Body of pancreas (tissue), 4 donors: ENCODE data around the gene RAPGEF1. TPM values are rescaled to one million over a fixed set of nuclear protein-coding genes. Genes with fewer than 3 reads are reported as not detected.
A peak's percentile ranks its signal among the peaks of the same experiment; 100 is the strongest.

ENCODE experiments used
- ATAC-seq: fragments of 150-250 bp; one replicate; pipeline ENCODE4 v1.9.1; 2016
- DNase-seq, 4 donors: peaks; one replicate each; pipeline ENCODE4 v3.0.0-alpha.2; 2019
- H3K27ac ChIP-seq, 4 donors: fragments of 200-600 bp; sonication (generic); 1 replicate in 3 of 4; 2 replicates in 1 of 4; pipeline versions ENCODE4 v1.5.1 to v1.6.1; 2016 to 2019; ENCODE audit warnings: mild to moderate bottlenecking in 1 of 4, mixed read lengths in 1 of 4, moderate library complexity in 1 of 4
- H3K27me3 ChIP-seq, 2 donors: fragments of 200-600 bp; sonication (generic); one replicate each; pipeline ENCODE4 v1.6.0; 2016; ENCODE audit warnings: mild to moderate bottlenecking in 1 of 2
- H3K36me3 ChIP-seq, 2 donors: fragments of 200-600 bp; sonication (generic); replicated peaks in 1 of 2; 2 replicates each; pipeline ENCODE4 v1.5.1; 2016; ENCODE audit warnings: low read depth in 2 of 2; ENCODE audit not compliant: insufficient read depth in 1 of 2
- H3K4me1 ChIP-seq: fragments of 200-600 bp; sonication (generic); one replicate; pipeline ENCODE4 v1.6.0; 2016
- H3K4me3 ChIP-seq, 2 donors: fragments of 200-600 bp; sonication (generic); 1 replicate in 1 of 2; 2 replicates in 1 of 2; pipeline ENCODE4 v1.5.1; 2016 to 2019
- H3K9me3 ChIP-seq, 3 donors: fragments of 200-600 bp; sonication (generic); 1 replicate in 2 of 3; 2 replicates in 1 of 3; pipeline ENCODE4 v1.5.1; 2016
- POLR2A ChIP-seq, 3 donors: fragments of 450-650 bp; IDR thresholded peaks; one replicate each; pipeline ENCODE4 v1.6.1; 2016; ENCODE audit warnings: antibody characterized with exemption in 3 of 3, mild to moderate bottlenecking in 2 of 3
- WGBS, 2 donors: methylation state at CpG; one replicate each; pipeline ENCODE4 v1.1.5; 2017; 5-methylcytosine and 5-hydroxymethylcytosine counted together
- intact Hi-C: fragments of 100-400 bp; cut with DNase I; formaldehyde crosslinking; loops from one replicate; pipeline ENCODE4 v1.15.1; 2023
- total RNA-seq, 2 donors: library from RNA; depleted of rRNA; stranded (reverse); fragments of >200 nt; gene quantifications; one replicate each; pipeline ENCODE4 v1.1.0, GENCODE V29; 2016
- TF ChIP-seq, protein P1 (sequence below), 7 experiments: fragments of 450-650 bp in 4 of 7; fragments of 200-600 bp in 3 of 7; sonication (generic) in 3 of 7; IDR thresholded peaks; one replicate each; pipeline ENCODE4 v1.5.1; 2016 to 2019; ENCODE audit warnings: antibody characterized with exemption in 7 of 7

RAPGEF1 gene
- total RNA-seq, 2 donors from 2014 or later = 30.1 to 70.5 TPM

DNA sequence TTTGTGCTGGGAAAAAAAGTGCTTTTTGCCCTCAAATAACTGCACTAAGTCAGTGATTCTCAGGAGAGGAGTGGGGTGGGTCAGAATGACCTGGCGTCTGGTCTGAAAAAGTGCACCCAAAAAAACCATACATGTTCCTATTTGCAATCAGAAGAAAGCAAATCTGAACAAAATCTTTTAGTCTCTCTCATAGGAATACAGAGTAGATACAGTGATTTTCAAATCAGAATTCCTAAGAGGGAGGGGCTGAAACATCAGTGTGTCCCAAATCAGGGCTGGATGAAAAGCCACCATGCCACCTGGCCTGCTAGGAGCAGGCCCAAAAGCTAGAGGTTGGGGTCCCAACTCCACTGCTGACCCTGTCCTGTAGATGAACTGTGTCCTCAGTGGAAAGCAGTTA lies 66.8 kb downstream of the RAPGEF1 start:
- intact Hi-C loops = no loop called here
- Histone ChIP-seq H3K9me3 (no peaks in the 10 kb centered on the region), H3K4me3 (no peak overlapping the region), H3K27ac (peak overlapping the region in 1 of 4 donors; percentile 28), H3K4me1 (peaks cover 45% of the 10 kb centered on the region), H3K27me3 (no peaks in the 10 kb centered on the region), H3K36me3 (no peaks in the 10 kb centered on the region)
- 87 to 91% methylated on average over 1 of the region's 1 CpG for WGBS, 2 donors
- ATAC-seq (no peak), DNase-seq (no peak)
- no peak for TF ChIP-seq POLR2A (IDR thresholded peaks at IDR 0.05)
- TF ChIP-seq, protein P1, sequence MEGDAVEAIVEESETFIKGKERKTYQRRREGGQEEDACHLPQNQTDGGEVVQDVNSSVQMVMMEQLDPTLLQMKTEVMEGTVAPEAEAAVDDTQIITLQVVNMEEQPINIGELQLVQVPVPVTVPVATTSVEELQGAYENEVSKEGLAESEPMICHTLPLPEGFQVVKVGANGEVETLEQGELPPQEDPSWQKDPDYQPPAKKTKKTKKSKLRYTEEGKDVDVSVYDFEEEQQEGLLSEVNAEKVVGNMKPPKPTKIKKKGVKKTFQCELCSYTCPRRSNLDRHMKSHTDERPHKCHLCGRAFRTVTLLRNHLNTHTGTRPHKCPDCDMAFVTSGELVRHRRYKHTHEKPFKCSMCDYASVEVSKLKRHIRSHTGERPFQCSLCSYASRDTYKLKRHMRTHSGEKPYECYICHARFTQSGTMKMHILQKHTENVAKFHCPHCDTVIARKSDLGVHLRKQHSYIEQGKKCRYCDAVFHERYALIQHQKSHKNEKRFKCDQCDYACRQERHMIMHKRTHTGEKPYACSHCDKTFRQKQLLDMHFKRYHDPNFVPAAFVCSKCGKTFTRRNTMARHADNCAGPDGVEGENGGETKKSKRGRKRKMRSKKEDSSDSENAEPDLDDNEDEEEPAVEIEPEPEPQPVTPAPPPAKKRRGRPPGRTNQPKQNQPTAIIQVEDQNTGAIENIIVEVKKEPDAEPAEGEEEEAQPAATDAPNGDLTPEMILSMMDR (IDR thresholded peaks at IDR 0.05) = no peak

DNA sequence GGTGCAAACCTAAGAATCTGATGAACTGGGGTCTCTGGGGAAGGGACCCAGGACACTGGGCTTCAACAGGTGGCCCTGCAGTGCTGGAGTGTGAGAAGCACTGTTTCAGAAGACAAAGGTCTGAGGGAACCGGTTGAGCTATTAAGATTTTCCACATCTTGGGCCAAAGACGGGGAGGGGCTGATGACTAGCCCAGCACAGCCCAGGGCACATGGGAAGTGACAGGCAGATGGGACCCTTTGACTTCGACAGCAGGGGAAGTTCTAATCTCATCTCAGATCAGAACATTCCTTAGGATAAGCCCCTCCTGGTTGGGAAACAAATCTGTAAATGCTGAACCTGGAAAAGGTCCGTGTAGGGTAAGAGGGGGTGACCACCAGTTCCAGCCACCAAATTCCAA lies 67.4 kb downstream of the RAPGEF1 start:
- DNase-seq = no peak
- TF ChIP-seq, protein P1 (IDR thresholded peaks at IDR 0.05) = no peak
- no peak for TF ChIP-seq POLR2A (IDR thresholded peaks at IDR 0.05)
- Histone ChIP-seq H3K9me3 (no peaks in the 10 kb centered on the region), H3K4me3 (no peak overlapping the region), H3K27ac (peak overlapping the region in 1 of 4 donors; percentile 28), H3K27me3 (no peaks in the 10 kb centered on the region), H3K36me3 (no peaks in the 10 kb centered on the region), H3K4me1 (peaks cover 39% of the 10 kb centered on the region)
- 32 to 61% methylated on average over 3 to 4 of the region's 4 CpGs for WGBS, 2 donors
- intact Hi-C loops = no loop called here
- peak; percentile 16 for ATAC-seq

DNA sequence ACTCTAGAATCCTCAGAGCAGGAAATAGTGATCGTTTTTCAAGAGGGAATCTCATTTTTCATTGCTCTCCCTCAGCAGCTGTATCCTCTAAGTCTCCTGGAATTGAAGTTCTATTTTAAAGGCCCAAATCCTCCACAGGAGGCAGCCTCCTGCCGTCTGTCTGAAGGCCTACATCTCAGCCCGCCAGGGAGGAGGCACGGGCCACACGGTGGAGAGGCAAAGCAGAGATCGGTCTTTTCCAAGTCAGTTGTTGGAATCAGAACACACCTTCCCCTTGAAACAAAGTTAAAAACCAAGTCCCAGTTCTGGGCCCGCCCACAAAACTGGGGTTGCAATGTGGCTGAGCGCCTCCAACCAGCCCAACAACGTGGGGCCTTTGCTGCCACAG lies 68.7 kb downstream of the RAPGEF1 start:
- DNase-seq = no peak
- H3K9me3 ChIP-seq = no peaks in the 10 kb centered on the region
- H3K36me3 ChIP-seq = no peaks in the 10 kb centered on the region
- no peak overlapping the region for H3K4me3 ChIP-seq
- 85 to 90% methylated on average over 9 of the region's 9 CpGs for WGBS, 2 donors
- H3K27me3 ChIP-seq = no peaks in the 10 kb centered on the region
- TF ChIP-seq, protein P1 (IDR thresholded peaks at IDR 0.05) = no peak
- TF ChIP-seq POLR2A (IDR thresholded peaks at IDR 0.05) = no peak
- peaks cover 37% of the 10 kb centered on the region for H3K4me1 ChIP-seq
- H3K27ac ChIP-seq = peak overlapping the region in 2 of 4 donors; percentile 31 to 68
- intact Hi-C loops = no loop called here
- ATAC-seq = no peak

DNA sequence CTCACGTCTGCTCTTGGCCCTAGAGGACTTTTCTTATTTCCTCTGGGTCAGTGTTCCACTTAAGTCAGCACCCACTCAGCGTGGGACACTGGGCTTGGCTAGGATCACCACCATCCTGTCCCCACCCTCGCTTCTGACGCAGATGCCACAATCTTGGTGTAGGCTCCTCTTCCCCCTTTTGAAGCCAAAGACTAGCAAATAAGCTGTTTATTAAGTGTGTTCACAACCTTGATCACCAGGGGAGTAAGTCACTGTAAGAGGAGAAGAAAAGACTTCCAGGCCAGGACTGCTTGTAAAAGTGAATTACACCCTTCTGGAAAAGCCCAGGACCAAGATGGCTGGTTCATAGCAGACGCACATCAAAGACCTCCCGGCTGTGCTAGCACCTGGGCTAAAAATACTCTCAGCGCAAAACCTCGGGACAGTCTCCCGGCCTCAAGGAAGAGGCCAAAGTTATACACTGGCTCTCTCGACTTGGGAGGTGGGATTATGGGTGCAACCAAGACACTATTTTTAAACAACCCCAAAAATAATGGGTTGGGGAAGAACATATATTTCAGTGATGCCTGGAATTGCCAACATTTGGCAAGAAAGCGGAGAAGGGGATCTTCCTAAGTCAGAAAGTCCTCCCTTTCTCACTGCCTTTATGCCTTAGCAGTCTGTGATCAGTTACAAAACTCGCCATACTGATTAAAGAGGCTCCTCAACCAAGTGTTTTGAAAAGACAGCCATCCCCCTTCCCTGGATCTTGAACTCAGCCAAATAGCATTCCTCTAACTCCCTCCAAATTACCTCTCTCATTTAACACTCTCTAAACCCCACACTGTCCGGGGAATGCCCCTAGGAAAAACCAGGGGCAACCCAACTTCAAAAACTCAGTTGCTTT lies 69.4 kb downstream of the RAPGEF1 start:
- Histone ChIP-seq H3K27me3 (no peaks in the 10 kb centered on the region), H3K27ac (peak overlapping the region in 3 of 4 donors; percentile 33 to 68 (median 41)), H3K9me3 (no peaks in the 10 kb centered on the region), H3K4me1 (peaks cover 37% of the 10 kb centered on the region), H3K36me3 (no peaks in the 10 kb centered on the region), H3K4me3 (no peak overlapping the region)
- intact Hi-C loops = no loop called here
- TF ChIP-seq POLR2A (IDR thresholded peaks at IDR 0.05) = peak in 1 of 3 donors; percentile 39
- TF ChIP-seq, protein P1 (IDR thresholded peaks at IDR 0.05) = no peak
- ATAC-seq (no peak), DNase-seq (peak in 1 of 4 donors; percentile 78)
- 91% methylated on average over 13 of the region's 13 CpGs for WGBS, 2 donors
